RWPE1 (cell line): ENCODE results near the gene CD79A.

Experiments
- CTCF ChIA-PET: fragments of 350-600 bp; sonication (Branson Sonifier 250); formaldehyde crosslinking; extraction: SDS; loops from one replicate; lab custom pipeline; 2021; lab: Yijun Ruan, JAX
- POLR2A ChIA-PET: fragments of 400-600 bp; formaldehyde crosslinking; extraction: SDS; loops from one replicate; lab custom pipeline; 2020; ENCODE audit warnings: antibody characterized with exemption; ENCODE audit not compliant: low non-redundant PET; lab: Yijun Ruan, JAX
- DNase-seq: peaks from one replicate; pipeline ENCODE4 v3.0.0; 2012; ENCODE audit warnings: low spot score
- H3K27ac ChIP-seq: fragments of 450-650 bp; 2 replicates; pipeline ENCODE4 v1.5.1; 2017
- CTCF ChIP-seq: fragments of 450-650 bp; conservative IDR thresholded peaks from 2 replicates; pipeline ENCODE4 v1.5.1; 2017; ENCODE audit warnings: low read depth, mild to moderate bottlenecking

CD79A gene

GRCh38 chr19:41906916-41907680 is 30.0 kb downstream of the CD79A start:
- POLR2A ChIA-PET, result no interaction called here
- peak overlapping the region; percentile 34 for H3K27ac ChIP-seq
- DNase-seq, result no peak
- no peak for TF ChIP-seq CTCF
- CTCF ChIA-PET, result no interaction called here

- ChIA-PET POLR2A (no interaction called here), CTCF (no interaction called here)
- no peak overlapping the region for H3K27ac ChIP-seq
- TF ChIP-seq CTCF, result no peak
- no peak for DNase-seq
These were observed 31.0 kb downstream of the CD79A start for GRCh38 chr19:41907994-41908615.

GRCh38 chr19:41908724-41909464 is 31.8 kb downstream of the CD79A start:
- no peak overlapping the region for H3K27ac ChIP-seq
- ChIA-PET POLR2A (no interaction called here), CTCF (interaction anchor here (0.6 kb wide), 2 partner anchors 55 to 173 kb away, joined by 3 to 5 read pairs; no protein-coding TSS in a partner anchor)
- TF ChIP-seq CTCF, result no peak
- DNase-seq, result no peak

GRCh38 chr19:41909706-41910105 is 32.6 kb downstream of the CD79A start:
- no peak overlapping the region for H3K27ac ChIP-seq
- DNase-seq, result no peak
- ChIA-PET CTCF (interaction anchor here (0.5 to 0.6 kb wide), 2 partner anchors 55 to 112 kb away, joined by 4 to 5 read pairs; no protein-coding TSS in a partner anchor), POLR2A (no interaction called here)
- TF ChIP-seq CTCF, result no peak

- ChIA-PET POLR2A (no interaction called here), CTCF (interaction anchor here (0.5 kb wide), 1 partner anchor 112 kb away, joined by 4 read pairs; no protein-coding TSS in a partner anchor)
- no peak for DNase-seq
- H3K27ac ChIP-seq, result no peak overlapping the region
- TF ChIP-seq CTCF, result no peak
These were observed 33.3 kb downstream of the CD79A start for GRCh38 chr19:41910240-41910991.
